GM12878 (cell line): ENCODE results near the gene RIMBP2. TPM values are rescaled to one million over a fixed set of nuclear protein-coding genes. Genes with fewer than 3 reads are reported as not detected.

Source experiments
- ATAC-seq: fragments of 200-7000 bp; cut with Tn5 transposase; 3 replicates; pipeline ENCODE4 v1.9.1; 2020; ENCODE audit warnings: mild to moderate bottlenecking, moderate library complexity
- BruUV-seq: library from RNA; stranded (reverse); fragments of 400-500 nt; replicated peaks from 2 replicates; lab custom pipeline; 2021; lab: Mats Ljungman, UMichigan
- CTCF ChIA-PET: fragments of 300-600 bp; sonication (Branson Sonifier 250); formaldehyde crosslinking; extraction: SDS; loops from one replicate; lab custom pipeline; 2021; ENCODE audit warnings: inconsistent platforms; lab: Yijun Ruan, JAX
- POLR2A ChIA-PET: fragments of 350-600 bp; formaldehyde crosslinking; extraction: SDS; loops from one replicate; lab custom pipeline; 2021; ENCODE audit warnings: inconsistent platforms; lab: Charles Lee
- RAD21 ChIA-PET: fragments of 300-600 bp; sonication (Branson Sonifier 250); formaldehyde crosslinking; loops from one replicate; lab custom pipeline; 2023; ENCODE audit warnings: antibody characterized with exemption; ENCODE audit not compliant: unreplicated experiment; lab: Charles Lee
- SMC1A ChIA-PET: fragments of 300-600 bp; sonication (Branson Sonifier 250); formaldehyde crosslinking; loops from one replicate; lab custom pipeline; 2023; ENCODE audit not compliant: unreplicated experiment, uncharacterized antibody; lab: Charles Lee
- DNase-seq: peaks from one replicate; pipeline ENCODE4 v3.0.0-alpha.2; 2011; ENCODE audit warnings: low read depth, low spot score
- FAIRE-seq: peaks from 3 replicates; lab custom pipeline; 2011; peaks lifted over from hg19 to GRCh38; lab: Jason Lieb, UNC
- H2AFZ ChIP-seq: 2 replicates; pipeline ENCODE4 v1.6.0; 2011; ENCODE audit warnings: low read depth, low read length, control low read depth; ENCODE audit not compliant: control insufficient read depth
- H3K27ac ChIP-seq: 2 replicates; pipeline ENCODE4 v1.5.1; 2011; ENCODE audit warnings: control low read depth; ENCODE audit not compliant: control insufficient read depth, insufficient read depth
- H3K27me3 ChIP-seq, 2 experiments: replicated peaks in 1 of 2; 2 replicates each; pipeline versions ENCODE4 v1.6.0 to v1.6.1; 2011; ENCODE audit warnings: low read length in 1 of 2; ENCODE audit not compliant: control insufficient read depth in 2 of 2, insufficient read depth in 2 of 2
- H3K36me3 ChIP-seq, 2 experiments: 2 replicates each; pipeline ENCODE4 v1.5.1; 2011; ENCODE audit warnings: low read length in 1 of 2; ENCODE audit not compliant: control insufficient read depth in 2 of 2, insufficient read depth in 2 of 2
- H3K4me1 ChIP-seq: 2 replicates; pipeline ENCODE4 v1.6.1; 2011; ENCODE audit warnings: mild to moderate bottlenecking, low read length, moderate library complexity, mixed read lengths; ENCODE audit not compliant: control insufficient read depth, insufficient read depth
- H3K4me2 ChIP-seq: 2 replicates; pipeline ENCODE4 v1.6.0; 2011; ENCODE audit warnings: control low read depth; ENCODE audit not compliant: control insufficient read depth, insufficient read depth
- H3K4me3 ChIP-seq: fragments of 200-600 bp; sonication (generic); 2 replicates; pipeline ENCODE4 v1.5.1; 2016
- H3K79me2 ChIP-seq: 2 replicates; pipeline ENCODE4 v1.6.0; 2011; ENCODE audit warnings: low read length; ENCODE audit not compliant: control insufficient read depth, insufficient read depth
- H3K9ac ChIP-seq: 2 replicates; pipeline ENCODE4 v1.8.0; 2011; ENCODE audit warnings: low read length, control low read depth, mixed read lengths; ENCODE audit not compliant: control insufficient read depth, insufficient read depth
- H3K9me3 ChIP-seq: replicated peaks from 3 replicates; pipeline ENCODE4 v1.5.1; 2011; ENCODE audit warnings: mild to moderate bottlenecking, low read length; ENCODE audit not compliant: control insufficient read depth, insufficient read depth
- H4K20me1 ChIP-seq: 2 replicates; pipeline ENCODE4 v1.6.0; 2011; ENCODE audit not compliant: control insufficient read depth, insufficient read depth
- CREB1 ChIP-seq: IDR thresholded peaks from 2 replicates; pipeline ENCODE4 v1.6.1; 2012; ENCODE audit warnings: low read depth, mild to moderate bottlenecking, inconsistent platforms
- E2F4 ChIP-seq: IDR thresholded peaks from 2 replicates; pipeline ENCODE4 v1.6.1; 2012; ENCODE audit warnings: low read depth, low read length, improper control_type of control experiment
- HDGF ChIP-seq: fragments of 450-650 bp; IDR thresholded peaks from 2 replicates; pipeline ENCODE4 v1.6.1; 2016; ENCODE audit warnings: antibody characterized with exemption
- MYB ChIP-seq: fragments of 150-350 bp; IDR thresholded peaks from 2 replicates; pipeline ENCODE4 v1.6.1; 2014; ENCODE audit warnings: mild to moderate bottlenecking, low read depth, low read length, borderline replicate concordance
- SKIL ChIP-seq: fragments of 450-650 bp; IDR thresholded peaks from 2 replicates; pipeline ENCODE4 v1.6.1; 2017; ENCODE audit warnings: mild to moderate bottlenecking, low read depth, inconsistent platforms; ENCODE audit not compliant: poor library complexity, severe bottlenecking
- ZNF592 ChIP-seq: fragments of 450-650 bp; IDR thresholded peaks from 2 replicates; pipeline ENCODE4 v1.6.1; 2017; ENCODE audit warnings: mild to moderate bottlenecking, moderate library complexity
- ZNF687 ChIP-seq: fragments of 450-650 bp; IDR thresholded peaks from 2 replicates; pipeline ENCODE4 v1.6.1; 2017; ENCODE audit warnings: mild to moderate bottlenecking, moderate library complexity
- WGBS: methylation state at CpG from one replicate; pipeline ENCODE4 v1.1.6; 2016; ENCODE audit warnings: low lambda C conversion rate; ENCODE audit not compliant: insufficient replicate concordance, insufficient coverage; ENCODE audit errors: missing lambda C conversion rate; 5-methylcytosine and 5-hydroxymethylcytosine counted together
- in situ Hi-C: fragments of 300-500 bp; cut with MboI; formaldehyde crosslinking; loops from 9 replicates; pipeline ENCODE4 v1.14.3; 2018; ENCODE audit warnings: mixed read lengths
- intact Hi-C: fragments of 100-400 bp; cut with micrococcal nuclease; formaldehyde crosslinking; loops from one replicate; pipeline ENCODE4 v1.14.2; 2022; ENCODE audit not compliant: unreplicated experiment
- polyA plus RNA-seq, 11 experiments: library from polyadenylated mRNA; depleted of rRNA in 4 of 11; unstranded in 6 of 11; stranded (reverse) in 5 of 11; fragments of >200 nt; fragmentation: Nextera tagmentation in 4 of 11; fragmentation: Illumina TruSeq in 1 of 11; extraction: Ambion mirVana in 4 of 11; extraction: Trizol in 1 of 11; gene quantifications; 1 replicate in 1 of 11; 2 replicates in 10 of 11; pipeline versions ENCODE4 v1.2.1 to v1.2.3, GENCODE V29; 2011 to 2016; ENCODE audit warnings: inconsistent platforms in 2 of 11, missing spikeins in 2 of 11, low read depth in 1 of 11
- total RNA-seq, 4 experiments: library from RNA; depleted of rRNA in 3 of 4; stranded (reverse); fragments of >200 nt in 3 of 4; fragmentation: Illumina TruSeq in 1 of 4; extraction: Trizol in 1 of 4; gene quantifications; 2 replicates each; pipeline versions ENCODE4 v1.2.1 to v1.2.3, GENCODE V29; 2013 to 2021

Gene RIMBP2
- total and polyA plus RNA-seq, 10 of the 15 experiments (the other 5 are each of a cell fraction or from before 2014, with no cell fraction given): 0.04 to 2.9 (median 0.07) TPM; not detected in 1

GRCh38 chr12:130709971-130710732 lies 5.9 kb downstream of the RIMBP2 start:
- no TSS peak for BruUV-seq
- H3K4me3 ChIP-seq: no peak overlapping the region
- no peaks in the 10 kb centered on the region for H4K20me1 ChIP-seq
- H3K27ac ChIP-seq: no peak overlapping the region
- no peaks in the 10 kb centered on the region; a peak in 1 of 4 replicates for H3K27me3 ChIP-seq
- ChIA-PET POLR2A (no interaction called here), SMC1A (no interaction called here), RAD21 (no interaction called here), CTCF (no interaction called here)
- FAIRE-seq: no peak
- H3K79me2 ChIP-seq: peaks cover 4% of the 10 kb centered on the region
- WGBS: 33% methylated on average over 13 of the region's 13 CpGs
- no peak for DNase-seq
- no peak overlapping the region for H2AFZ ChIP-seq
- ATAC-seq: no peak
- TF ChIP-seq SKIL (no peak), HDGF (no peak), ZNF687 (no peak), MYB (no peak), E2F4 (no peak), ZNF592 (no peak), CREB1 (no peak)
- H3K9ac ChIP-seq: no peak overlapping the region
- H3K36me3 ChIP-seq: no peaks in the 10 kb centered on the region
- H3K4me2 ChIP-seq: no peak overlapping the region
- no peaks in the 10 kb centered on the region for H3K4me1 ChIP-seq
- intact Hi-C loops (loop anchor here (10.0 kb wide), 1 partner anchor 135 kb away; no protein-coding TSS in a partner anchor), in situ Hi-C loops (no loop called here)
- H3K9me3 ChIP-seq: no peaks in the 10 kb centered on the region
